GM12801 (cell line): ENCODE data around the gene S100A2.

Source experiments
- TF ChIP-seq, protein P1 (sequence below): IDR thresholded peaks from one replicate; pipeline ENCODE4 v1.5.1; 2011; ENCODE audit warnings: control low read depth; ENCODE audit not compliant: insufficient read length; ENCODE audit errors: extremely low read depth

S100A2 gene

DNA sequence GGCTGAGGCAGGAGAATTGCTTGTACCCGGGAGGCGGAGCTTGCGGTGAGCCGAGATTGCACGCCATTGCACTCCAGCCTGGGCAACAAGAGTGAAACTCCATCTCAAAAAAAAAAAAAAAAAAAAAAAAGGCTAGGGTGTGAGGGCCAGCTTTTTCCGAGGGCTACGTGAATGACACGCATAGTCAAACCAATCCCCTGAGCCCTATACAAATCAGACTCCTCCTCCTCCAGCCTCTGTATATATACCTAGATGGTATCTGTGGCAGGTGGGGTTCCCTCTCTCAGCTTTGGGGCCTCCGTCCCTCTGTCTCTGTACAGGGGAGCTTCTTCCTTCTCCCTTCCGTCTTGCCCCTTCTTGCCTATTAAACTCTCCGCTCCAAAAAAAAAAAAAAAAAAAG lies 40.5 kb upstream of the S100A2 start:
- TF ChIP-seq, protein P1, sequence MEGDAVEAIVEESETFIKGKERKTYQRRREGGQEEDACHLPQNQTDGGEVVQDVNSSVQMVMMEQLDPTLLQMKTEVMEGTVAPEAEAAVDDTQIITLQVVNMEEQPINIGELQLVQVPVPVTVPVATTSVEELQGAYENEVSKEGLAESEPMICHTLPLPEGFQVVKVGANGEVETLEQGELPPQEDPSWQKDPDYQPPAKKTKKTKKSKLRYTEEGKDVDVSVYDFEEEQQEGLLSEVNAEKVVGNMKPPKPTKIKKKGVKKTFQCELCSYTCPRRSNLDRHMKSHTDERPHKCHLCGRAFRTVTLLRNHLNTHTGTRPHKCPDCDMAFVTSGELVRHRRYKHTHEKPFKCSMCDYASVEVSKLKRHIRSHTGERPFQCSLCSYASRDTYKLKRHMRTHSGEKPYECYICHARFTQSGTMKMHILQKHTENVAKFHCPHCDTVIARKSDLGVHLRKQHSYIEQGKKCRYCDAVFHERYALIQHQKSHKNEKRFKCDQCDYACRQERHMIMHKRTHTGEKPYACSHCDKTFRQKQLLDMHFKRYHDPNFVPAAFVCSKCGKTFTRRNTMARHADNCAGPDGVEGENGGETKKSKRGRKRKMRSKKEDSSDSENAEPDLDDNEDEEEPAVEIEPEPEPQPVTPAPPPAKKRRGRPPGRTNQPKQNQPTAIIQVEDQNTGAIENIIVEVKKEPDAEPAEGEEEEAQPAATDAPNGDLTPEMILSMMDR = no peak

DNA sequence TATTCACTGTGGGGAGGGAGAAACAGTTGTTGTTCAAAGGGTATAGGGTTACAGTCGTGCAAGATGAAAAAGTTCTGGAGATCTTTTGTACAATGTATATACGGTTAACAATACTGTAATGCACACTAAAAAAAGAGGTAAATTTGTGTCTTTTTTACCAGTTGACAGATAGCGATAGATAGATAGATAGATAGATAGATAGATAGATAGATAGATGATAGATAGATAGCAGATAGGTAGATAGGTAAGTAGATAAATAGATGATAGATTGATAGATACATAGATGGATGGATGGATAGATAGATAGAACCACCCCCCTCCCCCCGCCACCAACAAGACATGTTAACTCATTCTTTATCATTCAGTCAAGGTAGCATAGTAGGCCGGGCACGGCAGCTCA lies 37.1 kb upstream of the S100A2 start:
- TF ChIP-seq, protein P1 = no peak

DNA sequence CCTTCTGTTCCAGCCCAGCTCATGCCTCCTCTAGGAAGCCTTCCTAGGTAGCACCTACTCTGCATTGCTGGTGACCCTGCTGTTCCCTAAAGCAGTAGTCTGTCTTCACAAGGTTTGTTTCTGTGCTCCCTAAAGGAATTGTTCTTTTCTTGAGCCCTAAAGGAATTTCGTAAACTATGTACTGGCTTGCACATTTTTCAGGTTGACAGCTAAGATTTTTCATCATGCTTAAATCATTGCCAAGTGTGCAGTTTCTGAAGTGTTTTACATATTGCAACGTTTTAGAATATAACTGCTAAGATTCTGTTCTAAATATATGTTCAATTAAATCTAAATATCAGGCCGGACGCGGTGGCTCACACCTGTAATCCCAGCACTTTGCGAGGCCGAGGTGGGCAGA lies 34.2 kb upstream of the S100A2 start:
- TF ChIP-seq, protein P1 = no peak

DNA sequence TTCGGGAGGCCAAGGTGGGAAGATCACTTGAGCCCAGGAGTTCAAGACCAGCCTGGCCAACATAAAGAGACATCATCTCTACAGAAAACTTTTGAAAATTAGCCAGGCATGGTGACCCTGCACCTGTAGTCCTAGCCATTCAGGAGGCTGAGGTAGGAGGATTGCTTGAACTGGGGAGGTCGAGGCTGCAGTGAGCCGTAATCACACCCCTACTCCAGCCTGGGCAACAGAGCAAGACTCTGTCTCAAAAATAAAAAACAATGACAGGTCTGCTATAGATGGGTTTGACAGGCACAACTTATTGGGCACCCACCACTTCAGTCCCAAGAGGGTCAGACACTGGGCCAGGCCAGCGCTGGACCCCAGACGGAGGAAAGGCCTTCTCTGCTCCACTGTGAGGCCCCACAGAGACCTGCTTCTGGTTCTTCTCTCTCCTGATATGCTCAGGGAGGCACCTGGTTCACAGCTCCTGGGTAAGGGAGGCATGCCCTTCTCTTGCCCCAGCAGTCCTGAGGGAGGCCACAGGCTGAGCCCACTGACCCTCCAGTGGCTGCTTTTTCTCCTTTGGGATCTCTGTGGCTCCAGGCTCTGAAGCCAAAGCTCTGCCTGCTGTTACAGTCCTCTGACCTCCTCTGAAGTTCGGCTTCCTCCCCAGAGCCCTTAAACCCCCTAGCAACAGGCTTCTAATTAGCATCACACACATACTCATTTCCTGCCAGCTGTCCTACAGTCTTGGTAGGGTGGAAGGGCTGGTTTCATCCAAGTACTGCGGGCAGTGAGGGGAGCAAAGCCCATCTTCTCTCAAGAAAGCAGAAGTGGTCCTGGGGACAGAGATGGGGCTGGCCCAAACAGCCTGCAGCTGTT lies 32.9 kb upstream of the S100A2 start:
- TF ChIP-seq, protein P1 = no peak

DNA sequence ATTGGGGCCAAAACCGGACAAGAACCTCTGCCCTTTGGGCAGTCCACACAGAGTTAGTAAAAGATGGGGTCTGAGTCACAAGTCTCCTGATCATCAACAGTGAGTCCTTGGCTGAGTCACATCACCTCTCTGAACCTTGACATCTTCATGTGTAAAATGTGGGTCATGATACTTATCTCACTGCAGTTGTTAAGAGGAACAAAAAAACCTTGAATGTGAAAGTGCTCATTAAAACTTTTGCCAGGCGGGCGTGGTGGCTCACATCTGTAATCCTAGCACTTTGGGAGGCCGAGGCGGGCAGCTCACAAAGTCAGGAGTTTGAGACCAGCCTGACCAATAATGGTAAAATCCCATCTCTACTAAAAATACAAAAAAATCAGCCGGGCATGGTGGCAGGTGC lies 31.6 kb upstream of the S100A2 start:
- TF ChIP-seq, protein P1 = no peak

DNA sequence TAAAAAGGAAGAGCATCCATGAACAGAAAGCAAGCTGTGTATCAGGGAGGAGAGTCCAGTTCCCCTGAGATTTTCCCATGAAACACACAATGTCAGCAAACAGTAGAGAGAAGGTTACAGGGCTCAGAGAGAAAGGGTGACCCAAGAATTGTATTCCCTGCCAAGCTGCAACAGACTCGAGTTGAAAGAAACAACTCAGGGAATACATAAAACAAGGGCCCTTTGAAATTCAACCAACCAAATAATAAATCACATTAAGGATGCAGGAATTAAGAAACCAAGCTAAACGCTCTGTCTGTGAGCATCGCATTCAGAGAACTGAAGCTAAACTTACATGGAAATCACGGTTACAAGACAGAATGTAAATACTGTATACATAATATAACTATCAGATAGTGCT lies 27.1 kb upstream of the S100A2 start:
- TF ChIP-seq, protein P1 = no peak

DNA sequence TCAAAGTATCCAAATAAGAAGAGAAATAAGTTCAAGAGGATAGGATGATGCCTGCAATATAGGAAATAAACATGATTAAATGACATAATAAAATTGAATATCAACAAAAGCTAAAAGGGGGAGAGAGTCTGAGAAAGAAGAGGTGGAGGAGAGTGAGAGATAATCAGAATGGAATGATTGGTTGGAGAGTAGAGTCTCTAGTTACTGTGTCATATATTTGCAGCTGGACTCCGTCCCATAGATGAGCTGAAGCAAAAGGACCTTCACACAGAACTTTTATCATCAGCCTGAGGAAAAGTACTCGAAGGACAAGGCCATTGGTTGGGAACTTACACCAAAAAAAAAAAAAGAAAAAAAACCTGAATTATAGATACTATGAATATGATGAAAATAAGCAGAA lies 22.8 kb upstream of the S100A2 start:
- TF ChIP-seq, protein P1 = no peak

DNA sequence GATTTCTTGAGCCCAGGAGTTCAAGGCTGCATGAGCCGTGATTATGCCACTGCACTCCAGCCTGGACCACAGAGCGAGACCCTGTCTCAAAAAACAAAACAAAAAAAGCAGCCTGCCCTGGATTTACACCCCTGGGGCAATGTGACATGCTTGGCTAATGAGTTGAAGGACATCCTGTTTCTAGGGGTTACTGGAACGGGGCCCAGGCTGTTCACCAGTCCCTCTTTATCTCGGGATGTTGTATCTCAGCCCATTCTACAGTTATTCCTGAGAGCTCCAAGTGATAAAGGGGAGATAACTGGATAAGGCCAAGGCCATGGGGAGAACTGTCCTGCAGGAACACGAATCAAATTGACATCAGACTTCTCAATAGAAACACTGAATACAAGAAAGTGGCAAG lies 21.7 kb upstream of the S100A2 start:
- TF ChIP-seq, protein P1 = no peak
